HepG2 (cell line): ENCODE data around the gene NCAPG. TPM values are rescaled to one million over a fixed set of nuclear protein-coding genes. Genes with fewer than 3 reads are reported as not detected.

ENCODE experiments used
- ATAD3A ChIP-seq: sonication (generic); formaldehyde crosslinking; IDR thresholded peaks from 2 replicates; pipeline ENCODE4 v1.4.0; 2020; ENCODE audit warnings: missing genetic modification reagents
- ATF5 ChIP-seq: sonication (generic); formaldehyde crosslinking; IDR thresholded peaks from 2 replicates; pipeline ENCODE4 v1.4.0; 2020; ENCODE audit warnings: mild to moderate bottlenecking, low read depth, missing genetic modification reagents
- CBX1 ChIP-seq: IDR thresholded peaks from one replicate; pipeline ENCODE4 v1.6.1; 2016; ENCODE audit warnings: antibody characterized with exemption, low read depth
- FOSL1 ChIP-seq: sonication (generic); formaldehyde crosslinking; IDR thresholded peaks from 2 replicates; pipeline ENCODE4 v1.9.0; 2021; ENCODE audit warnings: missing genetic modification reagents, borderline replicate concordance
- MTA3 ChIP-seq: sonication (generic); formaldehyde crosslinking; IDR thresholded peaks from 2 replicates; pipeline ENCODE4 v1.4.0; 2020; ENCODE audit warnings: missing genetic modification reagents
- PCBP2 ChIP-seq: fragments of 200-400 bp; formaldehyde crosslinking; optimal IDR thresholded peaks from 2 replicates; pipeline ENCODE3; 2018; ENCODE audit warnings: low read length, low read depth; ENCODE audit not compliant: poor library complexity, severe bottlenecking
- RBM39 ChIP-seq: fragments of 200-400 bp; formaldehyde crosslinking; IDR thresholded peaks from one replicate; pipeline ENCODE4 v1.6.1; 2018; ENCODE audit warnings: antibody characterized with exemption, mild to moderate bottlenecking, low read depth, low read length; ENCODE audit not compliant: poor library complexity, severe bottlenecking
- RFX3 ChIP-seq: IDR thresholded peaks from 2 replicates; pipeline ENCODE4 v1.6.1; 2016; ENCODE audit warnings: missing biosample characterization, missing genetic modification reagents
- SKI ChIP-seq: fragments of 450-650 bp; IDR thresholded peaks from one replicate; pipeline ENCODE4 v1.6.1; 2018; ENCODE audit warnings: mild to moderate bottlenecking; ENCODE audit not compliant: partially characterized antibody
- SMAD9 ChIP-seq: sonication (generic); formaldehyde crosslinking; IDR thresholded peaks from 2 replicates; pipeline ENCODE4 v1.5.1; 2020; ENCODE audit warnings: mild to moderate bottlenecking, missing genetic modification reagents
- TAF1 ChIP-seq: sonication (generic); formaldehyde crosslinking; IDR thresholded peaks from 2 replicates; pipeline ENCODE4 v1.4.0; 2020; ENCODE audit warnings: missing genetic modification reagents
- ZNF205 ChIP-seq: IDR thresholded peaks from 2 replicates; pipeline ENCODE4 v1.6.1; 2018; ENCODE audit warnings: missing biosample characterization, missing genetic modification reagents
- ZNF44 ChIP-seq: sonication (generic); formaldehyde crosslinking; IDR thresholded peaks from 2 replicates; pipeline ENCODE4 v1.5.1; 2020; ENCODE audit warnings: mild to moderate bottlenecking, missing genetic modification reagents
- ZNF567 ChIP-seq: sonication (generic); formaldehyde crosslinking; IDR thresholded peaks from 2 replicates; pipeline ENCODE4 v1.8.1; 2023; ENCODE audit warnings: mild to moderate bottlenecking, missing genetic modification reagents, borderline replicate concordance
- ZNF792 ChIP-seq: IDR thresholded peaks from 2 replicates; pipeline ENCODE4 v1.6.1; 2016
- polyA plus RNA-seq, 8 experiments: library from polyadenylated mRNA; depleted of rRNA in 3 of 8; stranded (reverse) in 7 of 8; unstranded in 1 of 8; fragments of >200 nt; fragmentation: Illumina TruSeq in 4 of 8; extraction: Trizol in 4 of 8; gene quantifications; 2 replicates each; pipeline versions ENCODE4 v1.2.1 to v1.2.3, GENCODE V29; 2011 to 2016; ENCODE audit warnings: low read depth in 4 of 8, missing spikeins in 1 of 8, mixed read lengths in 1 of 8; ENCODE audit not compliant: insufficient read depth in 1 of 8
- total RNA-seq, 5 experiments: library from RNA; depleted of rRNA; stranded (reverse); fragments of >200 nt; fragmentation: Illumina TruSeq; extraction: Trizol; gene quantifications; 2 replicates each; pipeline ENCODE4 v1.2.3, GENCODE V29; 2016; ENCODE audit warnings: low read depth in 1 of 5
- TF ChIP-seq, protein P1 (sequence below): sonication (generic); formaldehyde crosslinking; IDR thresholded peaks from 2 replicates; pipeline ENCODE4 v1.5.1; 2020; ENCODE audit warnings: mild to moderate bottlenecking, missing genetic modification reagents, moderate library complexity
- TF ChIP-seq, protein P2 (sequence below): sonication (generic); formaldehyde crosslinking; IDR thresholded peaks from 2 replicates; pipeline ENCODE4 v1.4.0; 2020; ENCODE audit warnings: missing genetic modification reagents, borderline replicate concordance
- TF ChIP-seq, protein P3 (sequence below): sonication (generic); formaldehyde crosslinking; IDR thresholded peaks from 2 replicates; pipeline ENCODE4 v1.4.0; 2020; ENCODE audit warnings: missing genetic modification reagents
- TF ChIP-seq, protein P4 (sequence below): sonication (generic); formaldehyde crosslinking; IDR thresholded peaks from 2 replicates; pipeline ENCODE4 v1.4.0; 2020; ENCODE audit warnings: missing genetic modification reagents

The NCAPG gene
- total and polyA plus RNA-seq, 2 of the 13 experiments (the other 11 are each of a cell fraction or from before 2014, with no cell fraction given) = 14.8 to 61.9 TPM

DNA sequence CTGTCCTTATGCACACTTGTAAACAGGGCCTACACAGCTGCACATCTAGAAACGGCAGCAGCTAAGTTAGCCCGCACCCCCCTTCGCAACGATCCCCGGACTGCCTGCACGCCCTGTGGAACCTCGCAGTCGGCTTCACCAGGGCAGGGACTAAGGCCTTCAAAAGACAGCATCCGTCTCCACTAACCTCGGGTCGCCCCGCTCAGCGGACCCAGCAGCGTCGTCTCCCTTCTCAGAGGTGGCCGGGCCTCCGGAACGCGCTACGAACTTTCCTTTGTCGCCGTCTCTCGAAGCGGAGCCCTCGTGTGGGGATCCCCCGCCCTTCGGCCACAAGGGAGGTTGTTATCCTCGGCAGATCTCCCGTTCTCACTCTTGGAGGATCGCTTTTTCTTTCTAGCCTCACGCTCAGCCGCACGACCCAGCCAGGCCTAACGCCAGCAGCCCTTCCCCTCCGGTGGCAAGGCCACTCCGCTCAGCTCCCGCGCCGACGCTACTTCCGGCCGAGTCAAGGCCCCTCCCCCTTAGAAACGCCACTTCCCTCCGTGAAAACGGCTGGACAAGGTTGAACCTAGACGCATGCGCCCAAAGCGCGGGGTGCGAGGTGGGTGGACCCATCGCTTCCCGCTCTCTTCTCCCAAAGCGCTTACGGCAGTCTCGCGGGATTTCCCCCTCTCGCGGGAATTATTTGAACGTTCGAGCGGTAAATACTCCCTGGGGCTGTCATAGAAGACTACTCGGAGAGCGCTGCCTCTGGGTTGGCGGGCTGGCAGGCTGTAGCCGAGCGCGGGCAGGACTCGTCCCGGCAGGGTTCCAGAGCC is at the start of gene NCAPG, which contains the start of gene DCAF16 (continued):
- TF ChIP-seq, protein P1, sequence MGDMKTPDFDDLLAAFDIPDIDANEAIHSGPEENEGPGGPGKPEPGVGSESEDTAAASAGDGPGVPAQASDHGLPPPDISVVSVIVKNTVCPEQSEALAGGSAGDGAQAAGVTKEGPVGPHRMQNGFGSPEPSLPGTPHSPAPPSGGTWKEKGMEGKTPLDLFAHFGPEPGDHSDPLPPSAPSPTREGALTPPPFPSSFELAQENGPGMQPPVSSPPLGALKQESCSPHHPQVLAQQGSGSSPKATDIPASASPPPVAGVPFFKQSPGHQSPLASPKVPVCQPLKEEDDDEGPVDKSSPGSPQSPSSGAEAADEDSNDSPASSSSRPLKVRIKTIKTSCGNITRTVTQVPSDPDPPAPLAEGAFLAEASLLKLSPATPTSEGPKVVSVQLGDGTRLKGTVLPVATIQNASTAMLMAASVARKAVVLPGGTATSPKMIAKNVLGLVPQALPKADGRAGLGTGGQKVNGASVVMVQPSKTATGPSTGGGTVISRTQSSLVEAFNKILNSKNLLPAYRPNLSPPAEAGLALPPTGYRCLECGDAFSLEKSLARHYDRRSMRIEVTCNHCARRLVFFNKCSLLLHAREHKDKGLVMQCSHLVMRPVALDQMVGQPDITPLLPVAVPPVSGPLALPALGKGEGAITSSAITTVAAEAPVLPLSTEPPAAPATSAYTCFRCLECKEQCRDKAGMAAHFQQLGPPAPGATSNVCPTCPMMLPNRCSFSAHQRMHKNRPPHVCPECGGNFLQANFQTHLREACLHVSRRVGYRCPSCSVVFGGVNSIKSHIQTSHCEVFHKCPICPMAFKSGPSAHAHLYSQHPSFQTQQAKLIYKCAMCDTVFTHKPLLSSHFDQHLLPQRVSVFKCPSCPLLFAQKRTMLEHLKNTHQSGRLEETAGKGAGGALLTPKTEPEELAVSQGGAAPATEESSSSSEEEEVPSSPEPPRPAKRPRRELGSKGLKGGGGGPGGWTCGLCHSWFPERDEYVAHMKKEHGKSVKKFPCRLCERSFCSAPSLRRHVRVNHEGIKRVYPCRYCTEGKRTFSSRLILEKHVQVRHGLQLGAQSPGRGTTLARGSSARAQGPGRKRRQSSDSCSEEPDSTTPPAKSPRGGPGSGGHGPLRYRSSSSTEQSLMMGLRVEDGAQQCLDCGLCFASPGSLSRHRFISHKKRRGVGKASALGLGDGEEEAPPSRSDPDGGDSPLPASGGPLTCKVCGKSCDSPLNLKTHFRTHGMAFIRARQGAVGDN (CRISPR knock-in tag) = peak; percentile 97
- TF ChIP-seq SMAD9 = no peak; the same call in 1 of the 2 replicates
- peak; percentile 41 for TF ChIP-seq ZNF792 (CRISPR knock-in tag)
- no peak for TF ChIP-seq ATAD3A (CRISPR knock-in tag)
- no peak for TF ChIP-seq MTA3
- no peak for TF ChIP-seq SKI
- no peak for TF ChIP-seq RBM39
- TF ChIP-seq, protein P2, sequence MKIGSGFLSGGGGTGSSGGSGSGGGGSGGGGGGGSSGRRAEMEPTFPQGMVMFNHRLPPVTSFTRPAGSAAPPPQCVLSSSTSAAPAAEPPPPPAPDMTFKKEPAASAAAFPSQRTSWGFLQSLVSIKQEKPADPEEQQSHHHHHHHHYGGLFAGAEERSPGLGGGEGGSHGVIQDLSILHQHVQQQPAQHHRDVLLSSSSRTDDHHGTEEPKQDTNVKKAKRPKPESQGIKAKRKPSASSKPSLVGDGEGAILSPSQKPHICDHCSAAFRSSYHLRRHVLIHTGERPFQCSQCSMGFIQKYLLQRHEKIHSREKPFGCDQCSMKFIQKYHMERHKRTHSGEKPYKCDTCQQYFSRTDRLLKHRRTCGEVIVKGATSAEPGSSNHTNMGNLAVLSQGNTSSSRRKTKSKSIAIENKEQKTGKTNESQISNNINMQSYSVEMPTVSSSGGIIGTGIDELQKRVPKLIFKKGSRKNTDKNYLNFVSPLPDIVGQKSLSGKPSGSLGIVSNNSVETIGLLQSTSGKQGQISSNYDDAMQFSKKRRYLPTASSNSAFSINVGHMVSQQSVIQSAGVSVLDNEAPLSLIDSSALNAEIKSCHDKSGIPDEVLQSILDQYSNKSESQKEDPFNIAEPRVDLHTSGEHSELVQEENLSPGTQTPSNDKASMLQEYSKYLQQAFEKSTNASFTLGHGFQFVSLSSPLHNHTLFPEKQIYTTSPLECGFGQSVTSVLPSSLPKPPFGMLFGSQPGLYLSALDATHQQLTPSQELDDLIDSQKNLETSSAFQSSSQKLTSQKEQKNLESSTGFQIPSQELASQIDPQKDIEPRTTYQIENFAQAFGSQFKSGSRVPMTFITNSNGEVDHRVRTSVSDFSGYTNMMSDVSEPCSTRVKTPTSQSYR = peak; percentile 49
- TF ChIP-seq ZNF44 (CRISPR knock-in tag) = no peak
- TF ChIP-seq, protein P3, sequence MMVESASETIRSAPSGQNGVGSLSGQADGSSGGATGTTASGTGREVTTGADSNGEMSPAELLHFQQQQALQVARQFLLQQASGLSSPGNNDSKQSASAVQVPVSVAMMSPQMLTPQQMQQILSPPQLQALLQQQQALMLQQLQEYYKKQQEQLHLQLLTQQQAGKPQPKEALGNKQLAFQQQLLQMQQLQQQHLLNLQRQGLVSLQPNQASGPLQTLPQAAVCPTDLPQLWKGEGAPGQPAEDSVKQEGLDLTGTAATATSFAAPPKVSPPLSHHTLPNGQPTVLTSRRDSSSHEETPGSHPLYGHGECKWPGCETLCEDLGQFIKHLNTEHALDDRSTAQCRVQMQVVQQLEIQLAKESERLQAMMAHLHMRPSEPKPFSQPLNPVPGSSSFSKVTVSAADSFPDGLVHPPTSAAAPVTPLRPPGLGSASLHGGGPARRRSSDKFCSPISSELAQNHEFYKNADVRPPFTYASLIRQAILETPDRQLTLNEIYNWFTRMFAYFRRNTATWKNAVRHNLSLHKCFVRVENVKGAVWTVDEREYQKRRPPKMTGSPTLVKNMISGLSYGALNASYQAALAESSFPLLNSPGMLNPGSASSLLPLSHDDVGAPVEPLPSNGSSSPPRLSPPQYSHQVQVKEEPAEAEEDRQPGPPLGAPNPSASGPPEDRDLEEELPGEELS (CRISPR knock-in tag) = peak; percentile 45; the same call in 1 of the 2 replicates
- no peak for TF ChIP-seq PCBP2
- TF ChIP-seq FOSL1 (CRISPR knock-in tag) = no peak
- TF ChIP-seq RFX3 (CRISPR knock-in tag) = no peak
- TF ChIP-seq ZNF567 (CRISPR knock-in tag) = no peak; the same call in 1 of the 2 replicates
- TF ChIP-seq ATF5 = no peak
- TF ChIP-seq, protein P4, sequence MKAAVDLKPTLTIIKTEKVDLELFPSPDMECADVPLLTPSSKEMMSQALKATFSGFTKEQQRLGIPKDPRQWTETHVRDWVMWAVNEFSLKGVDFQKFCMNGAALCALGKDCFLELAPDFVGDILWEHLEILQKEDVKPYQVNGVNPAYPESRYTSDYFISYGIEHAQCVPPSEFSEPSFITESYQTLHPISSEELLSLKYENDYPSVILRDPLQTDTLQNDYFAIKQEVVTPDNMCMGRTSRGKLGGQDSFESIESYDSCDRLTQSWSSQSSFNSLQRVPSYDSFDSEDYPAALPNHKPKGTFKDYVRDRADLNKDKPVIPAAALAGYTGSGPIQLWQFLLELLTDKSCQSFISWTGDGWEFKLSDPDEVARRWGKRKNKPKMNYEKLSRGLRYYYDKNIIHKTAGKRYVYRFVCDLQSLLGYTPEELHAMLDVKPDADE = 0 out of 2 replicates have a peak, but pooled peaks have one; percentile 53
- TF ChIP-seq CBX1 = peak; percentile 71
- TF ChIP-seq TAF1 (CRISPR knock-in tag) = peak; percentile 91
- TF ChIP-seq ZNF205 (CRISPR knock-in tag) = peak; percentile 66
